Measurements from ENCODE around the gene TOMT.

- no peak for TF ChIP-seq MAZ (IDR thresholded peaks at IDR 0.05; ENCODE audit: borderline replicate concordance, low read depth, low read length)
- no peak for TF ChIP-seq MAX (IDR thresholded peaks at IDR 0.05)
- no peak for TF ChIP-seq RAD21 (conservative IDR thresholded peaks at IDR 0.05 in 1 of 2, IDR thresholded peaks at IDR 0.05 in 1 of 2)
- no peak for TF ChIP-seq HOXA7 (CRISPR knock-in tag; IDR thresholded peaks at IDR 0.05)
- no peak for TF ChIP-seq POLR2A (IDR thresholded peaks at IDR 0.05; ENCODE audit: low read length)
- TF ChIP-seq, protein P1, sequence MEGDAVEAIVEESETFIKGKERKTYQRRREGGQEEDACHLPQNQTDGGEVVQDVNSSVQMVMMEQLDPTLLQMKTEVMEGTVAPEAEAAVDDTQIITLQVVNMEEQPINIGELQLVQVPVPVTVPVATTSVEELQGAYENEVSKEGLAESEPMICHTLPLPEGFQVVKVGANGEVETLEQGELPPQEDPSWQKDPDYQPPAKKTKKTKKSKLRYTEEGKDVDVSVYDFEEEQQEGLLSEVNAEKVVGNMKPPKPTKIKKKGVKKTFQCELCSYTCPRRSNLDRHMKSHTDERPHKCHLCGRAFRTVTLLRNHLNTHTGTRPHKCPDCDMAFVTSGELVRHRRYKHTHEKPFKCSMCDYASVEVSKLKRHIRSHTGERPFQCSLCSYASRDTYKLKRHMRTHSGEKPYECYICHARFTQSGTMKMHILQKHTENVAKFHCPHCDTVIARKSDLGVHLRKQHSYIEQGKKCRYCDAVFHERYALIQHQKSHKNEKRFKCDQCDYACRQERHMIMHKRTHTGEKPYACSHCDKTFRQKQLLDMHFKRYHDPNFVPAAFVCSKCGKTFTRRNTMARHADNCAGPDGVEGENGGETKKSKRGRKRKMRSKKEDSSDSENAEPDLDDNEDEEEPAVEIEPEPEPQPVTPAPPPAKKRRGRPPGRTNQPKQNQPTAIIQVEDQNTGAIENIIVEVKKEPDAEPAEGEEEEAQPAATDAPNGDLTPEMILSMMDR (IDR thresholded peaks at IDR 0.05) = no peak
- TF ChIP-seq CEBPB (IDR thresholded peaks at IDR 0.05) = no peak
- TF ChIP-seq CHD4 (IDR thresholded peaks at IDR 0.05; ENCODE audit: borderline replicate concordance) = no peak
These were observed 38.0 kb upstream of the TOMT start for GRCh38 chr11:72067676-72068075.
